Uterus (tissue), 2 donors: ENCODE data around the gene PARD3.

Experiments
- CTCF ChIP-seq, 4 experiments: fragments of 200-600 bp in 2 of 4; fragments of 450-650 bp in 2 of 4; sonication (generic) in 2 of 4; IDR thresholded peaks; one replicate each; pipeline ENCODE4 v1.5.1; 2016 to 2019; ENCODE audit warnings: antibody characterized with exemption in 4 of 4, mild to moderate bottlenecking in 2 of 4, moderate library complexity in 1 of 4
- POLR2A ChIP-seq, 2 donors: fragments of 450-650 bp; IDR thresholded peaks; one replicate each; pipeline ENCODE4 v1.6.1; 2016; ENCODE audit warnings: antibody characterized with exemption in 2 of 2, mild to moderate bottlenecking in 1 of 2, moderate library complexity in 1 of 2

- no peak for TF ChIP-seq CTCF (IDR thresholded peaks at IDR 0.05)
- no peak for TF ChIP-seq POLR2A (IDR thresholded peaks at IDR 0.05)
These were observed 202.7 kb downstream of the PARD3 start for GRCh38 chr10:34612446-34612845.
